Hair follicle dermal papilla cell (primary cell): ENCODE results near the gene PHF12. TPM values are rescaled to one million over a fixed set of nuclear protein-coding genes. Genes with fewer than 3 reads are reported as not detected.

Source experiments
- total RNA-seq: library from RNA; depleted of rRNA; stranded (reverse); fragments of >200 nt; gene quantifications from 2 replicates; pipeline ENCODE4 v1.2.3, GENCODE V29; 2012

Gene PHF12
- total RNA-seq: 39.2 and 41.4 TPM in 2 replicates

DNA sequence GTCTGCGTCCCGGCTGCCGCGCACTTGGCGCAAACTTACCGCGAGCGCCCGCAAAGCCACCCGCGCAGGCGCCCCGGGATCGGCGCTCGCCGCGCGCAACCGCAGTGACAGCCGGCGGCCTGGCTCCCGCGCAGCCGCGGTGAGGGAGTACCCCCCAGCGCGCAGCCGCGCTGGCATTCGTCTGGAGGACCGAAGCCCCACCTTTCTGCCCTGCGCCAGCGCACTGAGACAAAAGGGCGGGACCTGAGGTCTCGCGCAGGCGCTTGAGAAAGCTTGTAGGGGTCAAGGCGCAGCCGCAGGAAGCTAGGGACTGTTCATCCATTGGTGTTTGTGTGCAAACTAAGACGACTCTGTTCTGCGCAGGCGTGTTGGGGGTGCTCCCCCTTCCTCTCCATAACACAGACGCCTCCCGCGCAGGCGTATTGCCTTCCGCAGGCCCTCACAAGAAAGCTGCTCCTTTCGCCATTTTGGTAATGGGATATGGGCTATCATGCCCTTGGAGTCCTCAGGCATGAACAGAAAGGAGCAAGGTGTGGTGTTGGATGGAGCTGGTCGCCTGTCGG, at the start of gene PHF12:
Gene PHF12, minus strand, starts transcription at position 91 of the 563 bp plus-strand sequence. CDS start 558 bp downstream, outside the sequence.

DNA sequence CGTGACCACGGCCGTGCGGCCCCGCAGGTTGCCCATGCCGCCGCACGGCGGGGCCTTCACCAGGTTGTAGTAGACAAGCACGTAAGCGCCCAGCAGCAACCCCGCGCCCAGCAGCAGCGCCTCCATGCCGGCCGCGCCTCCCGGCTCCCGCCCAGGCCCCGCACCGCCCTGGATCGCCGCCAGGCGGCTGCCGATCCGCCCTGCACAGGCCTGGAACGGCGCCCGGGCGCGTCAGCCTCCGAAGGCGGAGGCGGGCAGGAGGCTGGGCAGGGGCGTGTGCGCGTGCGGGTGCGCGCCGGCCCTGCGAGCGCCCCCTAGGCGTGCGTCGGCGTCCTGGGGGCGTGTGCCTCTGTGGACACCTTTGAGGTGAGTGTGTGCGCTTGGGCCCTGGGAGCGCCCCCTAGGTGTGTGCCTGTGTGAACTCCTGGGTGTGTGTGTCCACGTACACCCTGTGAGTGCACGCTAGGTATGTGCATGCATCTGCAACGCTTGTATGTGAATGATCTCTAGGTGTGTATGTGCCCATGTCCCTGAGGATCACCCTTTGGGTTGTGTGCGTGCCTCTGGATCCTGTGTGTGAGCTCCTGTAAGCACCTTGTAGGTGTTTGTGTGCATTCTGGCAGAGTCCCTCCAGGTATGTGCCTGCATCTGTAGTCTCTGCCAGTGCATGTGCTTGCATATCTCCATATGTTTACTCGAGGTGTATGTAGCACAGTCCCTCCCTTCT, 48.3 kb downstream of the PHF12 start, which contains the start of gene DHRS13:
Gene DHRS13, minus strand, starts transcription at position 261 of the 727 bp plus-strand sequence. Its CDS starts 135 bp downstream, at position 126.

DNA sequence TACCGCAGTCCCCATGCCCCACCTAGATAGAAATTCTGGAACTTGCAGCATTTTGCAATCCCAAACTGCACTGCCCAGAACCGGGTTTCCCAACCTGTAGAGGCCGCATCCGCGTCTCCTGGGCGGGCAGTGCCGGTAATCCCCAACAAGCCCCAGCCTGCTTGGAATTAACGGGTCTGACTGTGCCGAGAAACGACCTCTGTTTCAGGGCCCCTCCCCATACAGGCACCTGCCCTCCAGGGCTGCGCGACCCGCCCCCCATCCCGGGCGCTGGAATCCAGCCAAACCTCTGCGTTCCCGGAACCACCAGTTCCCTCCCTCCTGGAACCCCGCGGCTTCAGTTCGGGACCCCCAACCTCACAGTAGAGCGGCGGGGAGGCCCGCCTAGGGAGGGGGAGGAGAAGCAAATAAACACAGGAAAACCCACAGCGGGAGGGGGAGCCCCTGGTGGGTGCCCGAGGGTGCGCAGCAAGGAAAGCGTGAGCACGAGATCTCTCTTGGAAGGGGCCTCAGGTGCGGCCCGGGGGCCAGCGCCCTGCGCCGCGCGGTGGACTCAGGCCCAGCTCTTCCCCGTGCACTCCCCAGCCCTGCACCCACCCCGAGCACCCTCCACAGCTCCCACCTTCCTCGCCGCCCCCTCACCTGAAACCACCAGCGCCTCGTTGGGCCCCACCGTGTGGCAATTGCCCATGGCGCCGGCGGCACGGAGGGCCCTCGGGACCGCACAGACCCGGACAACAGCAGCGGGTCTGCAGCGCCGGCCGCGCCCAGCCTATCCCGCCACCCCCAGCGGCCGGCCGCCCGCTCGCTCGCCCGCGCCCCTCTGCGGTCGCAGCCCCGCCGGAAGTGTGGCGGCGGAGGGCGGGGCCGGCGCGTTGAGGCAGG, 54.2 kb downstream of the PHF12 start, which contains the start of gene FLOT2:
Gene FLOT2, minus strand, starts transcription at position 850 of the 885 bp plus-strand sequence. Its CDS starts 159 bp downstream, at position 691.

Other genes starting within 250 kb of the PHF12 start
- gene PROCA1, start 239.6 kb downstream of the PHF12 start, total RNA-seq: 0.65 and 1.9 TPM in 2 replicates
- 186 and 192 TPM in 2 replicates for gene RAB34, start 233.7 kb downstream of the PHF12 start, total RNA-seq
- gene RPL23A, start 231.5 kb downstream of the PHF12 start, total RNA-seq: 245 and 263 TPM in 2 replicates
- 3.9 and 4.9 TPM in 2 replicates for gene TLCD1, start 225.3 kb downstream of the PHF12 start, total RNA-seq
- 5.2 TPM in 2 replicates for gene NEK8, start 222.7 kb downstream of the PHF12 start, total RNA-seq
- 36.6 and 39.3 TPM in 2 replicates for gene TRAF4, start 207.5 kb downstream of the PHF12 start, total RNA-seq
- gene FAM222B, start 108.7 kb downstream of the PHF12 start, total RNA-seq: 6.8 and 7.3 TPM in 2 replicates
- gene ERAL1, start 96.5 kb downstream of the PHF12 start, total RNA-seq: 41.9 and 45.8 TPM in 2 replicates
- gene FLOT2, start 53.8 kb downstream of the PHF12 start, total RNA-seq: 44.1 and 45.8 TPM in 2 replicates
- 1.5 and 2.9 TPM in 2 replicates for gene DHRS13, start 48.4 kb downstream of the PHF12 start, total RNA-seq
- not detected in 2 replicates for gene SEZ6, start 54.5 kb upstream of the PHF12 start, total RNA-seq
- gene PIPOX, start 91.6 kb upstream of the PHF12 start, total RNA-seq: 2.6 and 3.4 TPM in 2 replicates
- gene MYO18A, start 228.9 kb upstream of the PHF12 start, total RNA-seq: 85.0 and 120 TPM in 2 replicates